ENCODE data around the gene TAAR2. TPM values are rescaled to one million over a fixed set of nuclear protein-coding genes. Genes with fewer than 3 reads are reported as not detected.
"Not testable (repeated sequence)": the region's sequence is repeated elsewhere in the genome, so short reads cannot be mapped to it uniquely, and the experiment has no call there.

Gene TAAR2
- total RNA-seq, 2 experiments from 2014 or later, result not detected

GRCh38 chr6:132643547-132643946 lies 19.5 kb upstream of the TAAR2 start:
- no peaks in the 10 kb centered on the region for H3K9me3 Mint-ChIP-seq
- CTCF ChIA-PET, result no interaction called here
- H3K4me1 Mint-ChIP-seq, result peaks cover 6% of the 10 kb centered on the region
- H3K27ac Mint-ChIP-seq, result no peak overlapping the region
- H3K27me3 Mint-ChIP-seq, result peaks cover 42% of the 10 kb centered on the region
- no peak overlapping the region for H3K4me3 Mint-ChIP-seq
- no peak for DNase-seq
- no peaks in the 10 kb centered on the region for H3K36me3 Mint-ChIP-seq (ENCODE audit: low read depth)
- POLR2A ChIA-PET, result no interaction called here

GRCh38 chr6:132637135-132637534 lies 13.1 kb upstream of the TAAR2 start:
- H3K27me3 Mint-ChIP-seq, result peaks cover 48% of the 10 kb centered on the region
- H3K4me1 Mint-ChIP-seq; CTCF ChIA-PET; H3K27ac Mint-ChIP-seq; H3K4me3 Mint-ChIP-seq; H3K9me3 Mint-ChIP-seq; POLR2A ChIA-PET; DNase-seq; H3K36me3 Mint-ChIP-seq (ENCODE audit: low read depth): not testable (repeated sequence)

GRCh38 chr6:132635906-132636305 lies 11.8 kb upstream of the TAAR2 start:
- H3K4me1 Mint-ChIP-seq; H3K27ac Mint-ChIP-seq; H3K36me3 Mint-ChIP-seq (ENCODE audit: low read depth); CTCF ChIA-PET; DNase-seq; H3K4me3 Mint-ChIP-seq; H3K9me3 Mint-ChIP-seq; POLR2A ChIA-PET: not testable (repeated sequence)
- H3K27me3 Mint-ChIP-seq, result peaks cover 46% of the 10 kb centered on the region

- H3K27me3 Mint-ChIP-seq, result peaks cover 44% of the 10 kb centered on the region
- H3K4me1 Mint-ChIP-seq; H3K36me3 Mint-ChIP-seq (ENCODE audit: low read depth); CTCF ChIA-PET; H3K9me3 Mint-ChIP-seq; H3K27ac Mint-ChIP-seq; H3K4me3 Mint-ChIP-seq; POLR2A ChIA-PET; DNase-seq: not testable (repeated sequence)
Measured at GRCh38 chr6:132635288-132635687, 11.2 kb upstream of the TAAR2 start.

GRCh38 chr6:132634796-132635195 lies 10.7 kb upstream of the TAAR2 start:
- CTCF ChIA-PET, result no interaction called here
- no peaks in the 10 kb centered on the region for H3K9me3 Mint-ChIP-seq
- H3K4me1 Mint-ChIP-seq, result no peaks in the 10 kb centered on the region
- no peak for DNase-seq
- H3K36me3 Mint-ChIP-seq (ENCODE audit: low read depth), result no peaks in the 10 kb centered on the region
- peaks cover 40% of the 10 kb centered on the region for H3K27me3 Mint-ChIP-seq
- POLR2A ChIA-PET, result no interaction called here
- no peak overlapping the region for H3K27ac Mint-ChIP-seq
- no peak overlapping the region for H3K4me3 Mint-ChIP-seq

- ChIA-PET CTCF (no interaction called here), POLR2A (no interaction called here)
- Mint-ChIP-seq H3K27me3 (peaks cover 36% of the 10 kb centered on the region), H3K27ac (no peak overlapping the region), H3K36me3 (ENCODE audit: low read depth) (no peaks in the 10 kb centered on the region), H3K4me1 (no peaks in the 10 kb centered on the region), H3K4me3 (no peak overlapping the region), H3K9me3 (no peaks in the 10 kb centered on the region)
- no peak for DNase-seq
Measured at GRCh38 chr6:132633362-132633761, 9.3 kb upstream of the TAAR2 start.

GRCh38 chr6:132623106-132623845 lies 799 bp downstream of the TAAR2 start:
- CTCF ChIA-PET, result no interaction called here

GRCh38 chr6:132616677-132617076 lies 7.4 kb downstream of the TAAR2 start:
- no peak overlapping the region for H3K4me3 Mint-ChIP-seq
- H3K36me3 Mint-ChIP-seq (ENCODE audit: low read depth), result no peaks in the 10 kb centered on the region
- peaks cover 7% of the 10 kb centered on the region for H3K27me3 Mint-ChIP-seq
- H3K4me1 Mint-ChIP-seq, result peaks cover 3% of the 10 kb centered on the region
- ChIA-PET POLR2A (interaction anchor here (1.3 kb wide), 1 partner anchor 198 kb away, joined by 4 read pairs; the partner anchor contains the start of gene RPS12), CTCF (interaction anchor here (0.7 kb wide), 1 partner anchor 15 kb away, joined by 3 read pairs; no protein-coding TSS in a partner anchor)
- DNase-seq, result no peak
- no peaks in the 10 kb centered on the region for H3K9me3 Mint-ChIP-seq
- no peak overlapping the region for H3K27ac Mint-ChIP-seq

More at GRCh38 chr6:132623106-132623845, 799 bp downstream of the TAAR2 start:
- no peak for DNase-seq
- Mint-ChIP-seq H3K27me3 (peaks cover 33% of the 10 kb centered on the region), H3K36me3 (ENCODE audit: low read depth) (no peaks in the 10 kb centered on the region), H3K9me3 (no peaks in the 10 kb centered on the region), H3K4me3 (no peak overlapping the region), H3K27ac (no peak overlapping the region), H3K4me1 (no peaks in the 10 kb centered on the region)
- POLR2A ChIA-PET, result no interaction called here

GRCh38 chr6:132614554-132614953 lies 9.5 kb downstream of the TAAR2 start:
- H3K27me3 Mint-ChIP-seq, result peaks cover 3% of the 10 kb centered on the region
- no peaks in the 10 kb centered on the region for H3K9me3 Mint-ChIP-seq
- H3K4me3 Mint-ChIP-seq, result peak overlapping the region; percentile 55
- no peak overlapping the region for H3K27ac Mint-ChIP-seq
- H3K4me1 Mint-ChIP-seq, result peaks cover 3% of the 10 kb centered on the region
- ChIA-PET CTCF (no interaction called here), POLR2A (no interaction called here)
- no peaks in the 10 kb centered on the region for H3K36me3 Mint-ChIP-seq (ENCODE audit: low read depth)
- no peak for DNase-seq

GRCh38 chr6:132612449-132613108 lies 11.5 kb downstream of the TAAR2 start:
- ChIA-PET POLR2A (no interaction called here), CTCF (no interaction called here)
- H3K27me3 Mint-ChIP-seq, result no peaks in the 10 kb centered on the region
- H3K27ac Mint-ChIP-seq, result no peak overlapping the region
- H3K4me1 Mint-ChIP-seq, result peaks cover 3% of the 10 kb centered on the region
- H3K4me3 Mint-ChIP-seq, result no peak overlapping the region
- no peaks in the 10 kb centered on the region for H3K36me3 Mint-ChIP-seq (ENCODE audit: low read depth)
- no peak for DNase-seq
- H3K9me3 Mint-ChIP-seq, result no peaks in the 10 kb centered on the region

- H3K36me3 Mint-ChIP-seq (ENCODE audit: low read depth), result no peaks in the 10 kb centered on the region
- CTCF ChIA-PET, result no interaction called here
- H3K4me1 Mint-ChIP-seq, result peaks cover 3% of the 10 kb centered on the region
- no peak for DNase-seq
- H3K4me3 Mint-ChIP-seq, result no peak overlapping the region
- H3K27ac Mint-ChIP-seq, result no peak overlapping the region
- POLR2A ChIA-PET, result no interaction called here
- H3K27me3 Mint-ChIP-seq, result no peaks in the 10 kb centered on the region
- no peaks in the 10 kb centered on the region for H3K9me3 Mint-ChIP-seq
Measured at GRCh38 chr6:132611616-132612015, 12.5 kb downstream of the TAAR2 start.

GRCh38 chr6:132607544-132608233 lies 16.4 kb downstream of the TAAR2 start:
- Mint-ChIP-seq H3K4me3 (no peak overlapping the region), H3K4me1 (no peaks in the 10 kb centered on the region)

GRCh38 chr6:132604635-132605152 lies 19.4 kb downstream of the TAAR2 start:
- Mint-ChIP-seq H3K27me3 (peaks cover 2% of the 10 kb centered on the region), H3K4me3 (no peak overlapping the region), H3K36me3 (ENCODE audit: low read depth) (no peaks in the 10 kb centered on the region), H3K4me1 (no peaks in the 10 kb centered on the region), H3K9me3 (no peaks in the 10 kb centered on the region), H3K27ac (no peak overlapping the region)
- CTCF ChIA-PET, result no interaction called here
- POLR2A ChIA-PET, result no interaction called here
- no peak for DNase-seq

More at GRCh38 chr6:132607544-132608233, 16.4 kb downstream of the TAAR2 start:
- Mint-ChIP-seq H3K27ac (no peak overlapping the region), H3K36me3 (ENCODE audit: low read depth) (no peaks in the 10 kb centered on the region), H3K27me3 (no peaks in the 10 kb centered on the region), H3K9me3 (no peaks in the 10 kb centered on the region)
- no peak for DNase-seq
- ChIA-PET POLR2A (no interaction called here), CTCF (no interaction called here)

Data from activated CD4-positive, alpha-beta memory T cell treated with anti-CD3 and anti-CD28 coated beads, Interleukin-2, amount 10 ng/mL, durations not matched to agents 7 days and 5 days (primary cell).